Measurements from ENCODE around the gene HTRA3.

HTRA3 gene

DNA sequence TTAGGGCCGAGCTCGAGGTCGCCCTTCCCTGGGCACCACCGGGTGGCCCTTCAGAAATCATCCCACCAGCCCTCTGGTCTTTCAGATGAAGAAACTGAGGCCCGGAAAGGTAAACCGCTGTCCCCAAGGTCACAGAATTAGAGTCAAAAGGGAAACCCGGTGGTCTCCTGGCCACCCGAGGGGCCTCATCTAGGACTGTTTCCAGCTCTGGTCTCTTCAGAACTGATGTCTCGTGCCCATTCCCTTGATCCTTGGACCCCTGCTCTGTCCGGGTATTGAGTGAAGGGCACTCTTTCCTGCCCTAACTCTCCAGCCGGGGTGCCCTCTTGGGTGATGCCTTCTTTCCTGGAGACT is 841 bp downstream of the HTRA3 start (continued):
- TF ChIP-seq, protein P1, sequence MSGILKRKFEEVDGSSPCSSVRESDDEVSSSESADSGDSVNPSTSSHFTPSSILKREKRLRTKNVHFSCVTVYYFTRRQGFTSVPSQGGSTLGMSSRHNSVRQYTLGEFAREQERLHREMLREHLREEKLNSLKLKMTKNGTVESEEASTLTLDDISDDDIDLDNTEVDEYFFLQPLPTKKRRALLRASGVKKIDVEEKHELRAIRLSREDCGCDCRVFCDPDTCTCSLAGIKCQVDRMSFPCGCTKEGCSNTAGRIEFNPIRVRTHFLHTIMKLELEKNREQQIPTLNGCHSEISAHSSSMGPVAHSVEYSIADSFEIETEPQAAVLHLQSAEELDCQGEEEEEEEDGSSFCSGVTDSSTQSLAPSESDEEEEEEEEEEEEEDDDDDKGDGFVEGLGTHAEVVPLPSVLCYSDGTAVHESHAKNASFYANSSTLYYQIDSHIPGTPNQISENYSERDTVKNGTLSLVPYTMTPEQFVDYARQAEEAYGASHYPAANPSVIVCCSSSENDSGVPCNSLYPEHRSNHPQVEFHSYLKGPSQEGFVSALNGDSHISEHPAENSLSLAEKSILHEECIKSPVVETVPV (CRISPR knock-in tag; IDR thresholded peaks at IDR 0.05): no peak
- TF ChIP-seq SNAI2 (CRISPR knock-in tag; IDR thresholded peaks at IDR 0.05) (no peak), ESRRG (CRISPR knock-in tag; IDR thresholded peaks at IDR 0.05) (no peak), RARB (CRISPR knock-in tag; IDR thresholded peaks at IDR 0.05) (no peak), TCF4 (CRISPR knock-in tag; IDR thresholded peaks at IDR 0.05; ENCODE audit: borderline replicate concordance) (no peak), GLIS3 (CRISPR knock-in tag; IDR thresholded peaks at IDR 0.05) (no peak)
- TF ChIP-seq, protein P2, sequence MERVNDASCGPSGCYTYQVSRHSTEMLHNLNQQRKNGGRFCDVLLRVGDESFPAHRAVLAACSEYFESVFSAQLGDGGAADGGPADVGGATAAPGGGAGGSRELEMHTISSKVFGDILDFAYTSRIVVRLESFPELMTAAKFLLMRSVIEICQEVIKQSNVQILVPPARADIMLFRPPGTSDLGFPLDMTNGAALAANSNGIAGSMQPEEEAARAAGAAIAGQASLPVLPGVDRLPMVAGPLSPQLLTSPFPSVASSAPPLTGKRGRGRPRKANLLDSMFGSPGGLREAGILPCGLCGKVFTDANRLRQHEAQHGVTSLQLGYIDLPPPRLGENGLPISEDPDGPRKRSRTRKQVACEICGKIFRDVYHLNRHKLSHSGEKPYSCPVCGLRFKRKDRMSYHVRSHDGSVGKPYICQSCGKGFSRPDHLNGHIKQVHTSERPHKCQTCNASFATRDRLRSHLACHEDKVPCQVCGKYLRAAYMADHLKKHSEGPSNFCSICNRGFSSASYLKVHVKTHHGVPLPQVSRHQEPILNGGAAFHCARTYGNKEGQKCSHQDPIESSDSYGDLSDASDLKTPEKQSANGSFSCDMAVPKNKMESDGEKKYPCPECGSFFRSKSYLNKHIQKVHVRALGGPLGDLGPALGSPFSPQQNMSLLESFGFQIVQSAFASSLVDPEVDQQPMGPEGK (CRISPR knock-in tag; IDR thresholded peaks at IDR 0.05; ENCODE audit: borderline replicate concordance): no peak
- TF ChIP-seq, protein P3, sequence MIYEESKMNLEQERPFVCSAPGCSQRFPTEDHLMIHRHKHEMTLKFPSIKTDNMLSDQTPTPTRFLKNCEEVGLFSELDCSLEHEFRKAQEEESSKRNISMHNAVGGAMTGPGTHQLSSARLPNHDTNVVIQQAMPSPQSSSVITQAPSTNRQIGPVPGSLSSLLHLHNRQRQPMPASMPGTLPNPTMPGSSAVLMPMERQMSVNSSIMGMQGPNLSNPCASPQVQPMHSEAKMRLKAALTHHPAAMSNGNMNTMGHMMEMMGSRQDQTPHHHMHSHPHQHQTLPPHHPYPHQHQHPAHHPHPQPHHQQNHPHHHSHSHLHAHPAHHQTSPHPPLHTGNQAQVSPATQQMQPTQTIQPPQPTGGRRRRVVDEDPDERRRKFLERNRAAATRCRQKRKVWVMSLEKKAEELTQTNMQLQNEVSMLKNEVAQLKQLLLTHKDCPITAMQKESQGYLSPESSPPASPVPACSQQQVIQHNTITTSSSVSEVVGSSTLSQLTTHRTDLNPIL (CRISPR knock-in tag; IDR thresholded peaks at IDR 0.05; ENCODE audit: low read depth): no peak

DNA sequence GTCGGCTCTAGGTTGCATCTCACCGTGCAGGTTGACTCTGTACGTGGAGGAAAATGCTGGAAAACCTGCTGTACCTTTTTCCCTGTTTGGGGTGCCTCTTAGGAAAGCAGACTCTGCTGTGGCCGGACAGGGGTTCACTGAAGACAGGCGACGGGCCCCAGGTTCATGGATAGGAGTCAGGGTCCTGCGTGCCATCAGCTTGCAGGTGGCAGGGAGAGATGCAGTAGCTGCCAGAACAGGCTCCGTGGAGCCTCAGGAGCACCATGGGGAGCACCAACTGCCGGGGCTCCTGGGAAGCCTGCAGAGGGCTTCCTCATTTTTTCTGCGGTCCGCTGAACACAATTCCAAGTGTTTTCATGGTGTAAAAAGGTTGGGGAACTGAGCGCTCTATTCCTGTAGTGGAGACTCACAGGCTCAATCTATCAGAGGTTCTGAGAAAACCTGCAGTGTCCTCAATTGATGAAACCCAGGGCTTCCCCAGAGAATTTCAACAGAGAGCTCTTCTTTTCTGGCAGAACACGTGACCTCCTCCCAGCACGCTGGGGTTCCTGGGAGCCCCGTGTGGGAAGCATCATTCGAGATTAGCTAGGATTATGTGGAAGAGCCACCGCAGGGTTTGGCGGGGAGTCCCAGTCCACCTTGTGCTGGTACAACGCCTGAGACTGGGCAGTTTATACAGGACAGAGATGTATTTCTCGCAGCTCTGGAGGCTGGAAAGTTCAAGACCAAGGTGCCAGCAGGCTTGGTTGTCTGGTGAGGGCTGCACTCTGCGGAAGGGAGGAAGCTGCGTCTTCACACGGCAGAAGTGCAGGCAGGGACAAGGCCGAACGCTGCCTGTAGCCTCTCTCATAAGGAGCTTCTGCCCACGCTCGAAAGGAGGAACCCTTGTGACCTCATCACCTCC is 1.6 kb downstream of the HTRA3 start:
- no peak for ATAC-seq
- TF ChIP-seq ZNF8 (CRISPR knock-in tag; IDR thresholded peaks at IDR 0.05) (no peak), TCF4 (CRISPR knock-in tag; IDR thresholded peaks at IDR 0.05; ENCODE audit: borderline replicate concordance) (no peak), TOX (CRISPR knock-in tag; IDR thresholded peaks at IDR 0.05; ENCODE audit: borderline replicate concordance) (no peak), ESRRG (CRISPR knock-in tag; IDR thresholded peaks at IDR 0.05) (no peak), ZFP30 (CRISPR knock-in tag; IDR thresholded peaks at IDR 0.05) (no peak), CSDC2 (CRISPR knock-in tag; IDR thresholded peaks at IDR 0.05) (no peak), ZNF565 (CRISPR knock-in tag; conservative IDR thresholded peaks at IDR 0.05; ENCODE audit: low read depth) (no peak), OSR1 (CRISPR knock-in tag; IDR thresholded peaks at IDR 0.05) (no peak)
- TF ChIP-seq, protein P4, sequence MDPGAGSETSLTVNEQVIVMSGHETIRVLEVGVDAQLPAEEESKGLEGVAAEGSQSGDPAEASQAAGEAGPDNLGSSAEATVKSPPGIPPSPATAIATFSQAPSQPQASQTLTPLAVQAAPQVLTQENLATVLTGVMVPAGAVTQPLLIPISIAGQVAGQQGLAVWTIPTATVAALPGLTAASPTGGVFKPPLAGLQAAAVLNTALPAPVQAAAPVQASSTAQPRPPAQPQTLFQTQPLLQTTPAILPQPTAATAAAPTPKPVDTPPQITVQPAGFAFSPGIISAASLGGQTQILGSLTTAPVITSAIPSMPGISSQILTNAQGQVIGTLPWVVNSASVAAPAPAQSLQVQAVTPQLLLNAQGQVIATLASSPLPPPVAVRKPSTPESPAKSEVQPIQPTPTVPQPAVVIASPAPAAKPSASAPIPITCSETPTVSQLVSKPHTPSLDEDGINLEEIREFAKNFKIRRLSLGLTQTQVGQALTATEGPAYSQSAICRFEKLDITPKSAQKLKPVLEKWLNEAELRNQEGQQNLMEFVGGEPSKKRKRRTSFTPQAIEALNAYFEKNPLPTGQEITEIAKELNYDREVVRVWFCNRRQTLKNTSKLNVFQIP (CRISPR knock-in tag; IDR thresholded peaks at IDR 0.05; ENCODE audit: borderline replicate concordance, low read depth): no peak

DNA sequence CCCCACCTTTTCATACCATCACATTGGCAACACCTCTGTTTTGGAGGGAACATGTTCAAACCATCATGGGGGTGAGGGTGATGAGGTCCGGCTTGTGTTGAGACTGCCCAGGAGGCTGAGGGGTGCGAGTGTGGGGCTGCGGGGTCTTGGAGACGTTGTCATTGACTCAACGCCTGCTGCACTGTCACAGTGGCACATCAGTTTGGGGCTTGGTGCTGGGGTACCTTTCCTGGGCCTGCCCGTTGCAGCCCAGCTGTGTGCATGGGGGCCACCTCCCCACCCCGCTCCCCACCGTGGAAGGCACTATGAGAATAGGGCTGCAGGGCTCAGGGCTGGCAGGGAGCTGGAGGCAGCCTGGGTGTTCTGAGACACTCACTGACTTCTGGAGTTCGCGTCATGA is 2.3 kb downstream of the HTRA3 start:
- ATAC-seq: no peak
- TF ChIP-seq TOX (CRISPR knock-in tag; IDR thresholded peaks at IDR 0.05; ENCODE audit: borderline replicate concordance): no peak
- no peak for TF ChIP-seq ZNF70 (CRISPR knock-in tag; IDR thresholded peaks at IDR 0.05)
- TF ChIP-seq ARNTL (CRISPR knock-in tag; IDR thresholded peaks at IDR 0.05; ENCODE audit: borderline replicate concordance, low read depth): no peak
- no peak for TF ChIP-seq ISL1 (CRISPR knock-in tag; IDR thresholded peaks at IDR 0.05)
- no peak for TF ChIP-seq OSR1 (CRISPR knock-in tag; IDR thresholded peaks at IDR 0.05)
- TF ChIP-seq BACH2 (CRISPR knock-in tag; IDR thresholded peaks at IDR 0.05; ENCODE audit: borderline replicate concordance): no peak
- no peak for TF ChIP-seq RARB (CRISPR knock-in tag; IDR thresholded peaks at IDR 0.05)
- TF ChIP-seq ZC3H10 (CRISPR knock-in tag; IDR thresholded peaks at IDR 0.05): no peak
- TF ChIP-seq SNAI2 (CRISPR knock-in tag; IDR thresholded peaks at IDR 0.05): no peak
- no peak for TF ChIP-seq ESRRG (CRISPR knock-in tag; IDR thresholded peaks at IDR 0.05)
- TF ChIP-seq, protein P2 (CRISPR knock-in tag; IDR thresholded peaks at IDR 0.05; ENCODE audit: borderline replicate concordance): no peak
- TF ChIP-seq GLIS3 (CRISPR knock-in tag; IDR thresholded peaks at IDR 0.05): no peak

Data from SK-N-SH treated with all-trans-retinoic acid at 6 μM for 48 hours (cell line).